ENCODE data around the gene KIF5B. TPM values are rescaled to one million over a fixed set of nuclear protein-coding genes. Genes with fewer than 3 reads are reported as not detected.

KIF5B gene
- total RNA-seq, 1 experiment from 2014 or later = 70.5 TPM

GRCh38 chr10:31999836-32000235, 56.4 kb downstream of the KIF5B start:
- Mint-ChIP-seq H3K27me3 (ENCODE audit: low read depth) (no peaks in the 10 kb centered on the region), H3K4me1 (peaks cover 39 to 44% of the 10 kb centered on the region in 2 experiments), H3K9me3 (no peaks in the 10 kb centered on the region), H3K4me3 (no peak overlapping the region), H3K27ac (peak overlapping the region in 1 of 3 experiments; percentile 38; a peak in 2 of 7 replicates), H3K36me3 (ENCODE audit: insufficient read depth in 1 of 3, low read depth in 3 of 3) (no peaks in the 10 kb centered on the region)
- H2BK12ac ChIP-seq (ENCODE audit: insufficient read length, low read depth, low read length) = no peak overlapping the region
- no peak overlapping the region for H2BK120ac ChIP-seq (ENCODE audit: low read depth, low read length, poor library complexity, severe bottlenecking)
- H2BK5ac ChIP-seq (ENCODE audit: insufficient read length, low read length) = no peak overlapping the region
- TF ChIP-seq CTCF (conservative IDR thresholded peaks at IDR 0.05) = no peak
- no peak overlapping the region for H2BK15ac ChIP-seq (ENCODE audit: low read depth, low read length)
- H3K14ac ChIP-seq (ENCODE audit: insufficient read depth, low read length) = no peak overlapping the region
- WGBS (ENCODE audit: extremely low coverage, insufficient read length, low lambda C conversion rate) = no CpG with 5 or more reads among the region's 3 CpGs
- H3K18ac ChIP-seq (ENCODE audit: insufficient read length, low read depth, low read length) = no peak overlapping the region
- H3K56ac ChIP-seq (ENCODE audit: insufficient read length, low read depth, low read length) = no peak overlapping the region
- no peaks in the 10 kb centered on the region for H3K79me1 ChIP-seq (ENCODE audit: insufficient read depth, low read depth, low read length, poor library complexity, severe bottlenecking)
- H3K23ac ChIP-seq (ENCODE audit: insufficient read length, low read depth, low read length) = no peak overlapping the region
- H3K9me3 ChIP-seq (ENCODE audit: control insufficient read depth, low read depth, low read length) = no peaks in the 10 kb centered on the region
- H2AFZ ChIP-seq (ENCODE audit: low read length) = no peak overlapping the region
- H3K4me1 ChIP-seq (ENCODE audit: insufficient read depth, low read length) = peaks cover 5% of the 10 kb centered on the region; the same call in 1 of the 2 replicates
- no peak overlapping the region for H3T11ph ChIP-seq (ENCODE audit: low read length)
- H4K20me1 ChIP-seq (ENCODE audit: control insufficient read depth, insufficient read depth, insufficient read length) = no peaks in the 10 kb centered on the region
- no peaks in the 10 kb centered on the region for H3K79me2 ChIP-seq (ENCODE audit: insufficient read depth, low read length)
- H3K9ac ChIP-seq (ENCODE audit: extremely low read depth, insufficient read length, low read length) = no peak overlapping the region
- no peak overlapping the region for H3K4me2 ChIP-seq (ENCODE audit: insufficient read depth, insufficient read length, low read length)
- H3K23me2 ChIP-seq (ENCODE audit: insufficient read length, low read depth, low read length, poor library complexity, severe bottlenecking) = no peaks in the 10 kb centered on the region
- H4K91ac ChIP-seq (ENCODE audit: insufficient read length, low read depth, low read length) = no peak overlapping the region
- H4K8ac ChIP-seq (replicated peaks; ENCODE audit: insufficient read length, low read depth, low read length) = no peak overlapping the region
- DNase-seq = no peak
- no peak overlapping the region for H2BK20ac ChIP-seq (ENCODE audit: low read depth, low read length, poor library complexity, severe bottlenecking)
- no peak overlapping the region for H2AK5ac ChIP-seq (ENCODE audit: insufficient read length, low read length)
- no peak overlapping the region for H4K5ac ChIP-seq (ENCODE audit: insufficient read length, low read depth, low read length)
- H3K4ac ChIP-seq (ENCODE audit: low read depth, low read length) = no peak overlapping the region
- H3K27me3 ChIP-seq (ENCODE audit: insufficient read depth, low read length) = no peaks in the 10 kb centered on the region
- H3K27ac ChIP-seq (ENCODE audit: insufficient read length, low read depth, low read length) = no peak overlapping the region

Measured in H9 (cell line).